ENCODE measurements around the gene FETUB.

- TF ChIP-seq CTCF (IDR thresholded peaks at IDR 0.05), result no peak
- no peak for TF ChIP-seq POLR2A (IDR thresholded peaks at IDR 0.05)
Observed at GRCh38 chr3:186596568-186597287, 43.5 kb upstream of the FETUB start.

Measured in thyroid gland (tissue), 4 donors.